ENCODE results near the gene ACSF2. TPM values are rescaled to one million over a fixed set of nuclear protein-coding genes. Genes with fewer than 3 reads are reported as not detected.
A peak's percentile ranks its signal among the peaks of the same experiment; 100 is the strongest.

ACSF2 gene, protein sequence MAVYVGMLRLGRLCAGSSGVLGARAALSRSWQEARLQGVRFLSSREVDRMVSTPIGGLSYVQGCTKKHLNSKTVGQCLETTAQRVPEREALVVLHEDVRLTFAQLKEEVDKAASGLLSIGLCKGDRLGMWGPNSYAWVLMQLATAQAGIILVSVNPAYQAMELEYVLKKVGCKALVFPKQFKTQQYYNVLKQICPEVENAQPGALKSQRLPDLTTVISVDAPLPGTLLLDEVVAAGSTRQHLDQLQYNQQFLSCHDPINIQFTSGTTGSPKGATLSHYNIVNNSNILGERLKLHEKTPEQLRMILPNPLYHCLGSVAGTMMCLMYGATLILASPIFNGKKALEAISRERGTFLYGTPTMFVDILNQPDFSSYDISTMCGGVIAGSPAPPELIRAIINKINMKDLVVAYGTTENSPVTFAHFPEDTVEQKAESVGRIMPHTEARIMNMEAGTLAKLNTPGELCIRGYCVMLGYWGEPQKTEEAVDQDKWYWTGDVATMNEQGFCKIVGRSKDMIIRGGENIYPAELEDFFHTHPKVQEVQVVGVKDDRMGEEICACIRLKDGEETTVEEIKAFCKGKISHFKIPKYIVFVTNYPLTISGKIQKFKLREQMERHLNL
- polyA plus RNA-seq (2012; ENCODE audit: missing spikeins) = 22.5 TPM

DNA sequence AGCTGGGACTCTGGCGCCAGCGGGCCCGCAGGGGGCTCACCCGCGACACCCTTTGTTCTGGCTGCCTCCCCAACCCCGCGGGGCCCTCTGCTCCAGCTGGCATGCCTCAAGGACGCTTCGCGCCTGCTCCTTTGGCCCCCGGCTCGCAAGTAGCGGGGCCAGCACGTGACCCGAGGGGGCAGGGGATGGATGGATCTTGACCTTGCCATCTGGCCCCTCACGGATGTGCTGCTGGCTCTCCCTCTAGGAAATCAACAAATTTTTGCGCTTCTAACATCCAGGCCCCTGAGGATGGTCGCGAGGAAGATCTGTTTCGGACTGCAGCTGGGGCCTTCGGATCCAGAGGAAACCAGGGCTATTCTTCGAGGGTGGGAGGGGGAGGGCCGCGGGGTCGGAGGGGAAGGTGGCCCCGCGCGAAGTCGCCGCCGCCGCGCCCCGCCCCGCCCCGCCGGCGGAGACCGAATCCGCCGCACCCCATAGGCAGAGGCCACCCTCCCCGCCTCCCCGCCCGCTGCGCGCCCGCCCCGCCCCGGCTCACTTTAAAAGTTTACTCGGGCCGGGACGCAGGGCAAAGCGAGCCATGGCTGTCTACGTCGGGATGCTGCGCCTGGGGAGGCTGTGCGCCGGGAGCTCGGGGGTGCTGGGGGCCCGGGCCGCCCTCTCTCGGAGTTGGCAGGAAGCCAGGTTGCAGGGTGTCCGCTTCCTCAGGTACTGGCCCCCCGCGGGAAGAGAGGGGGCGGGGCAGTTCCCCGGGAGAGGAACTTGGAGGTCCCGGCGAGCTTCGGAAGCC, at the start of gene ACSF2:
Gene ACSF2, plus strand, starts transcription at position 537 of the 790 bp plus-strand sequence. Its CDS starts 44 bp downstream, at position 581.
- FAIRE-seq = peak; percentile 67
- peak; percentile 86 for DNase-seq (ENCODE audit: insufficient read length)
- peak; percentile 30; the same call in 1 of the 2 replicates for TF ChIP-seq POLR2A (IDR thresholded peaks at IDR 0.05; ENCODE audit: low read depth, low read length)
- TF ChIP-seq POLR2AphosphoS5 (IDR thresholded peaks at IDR 0.05; ENCODE audit: low read depth, low read length) = no peak

DNA sequence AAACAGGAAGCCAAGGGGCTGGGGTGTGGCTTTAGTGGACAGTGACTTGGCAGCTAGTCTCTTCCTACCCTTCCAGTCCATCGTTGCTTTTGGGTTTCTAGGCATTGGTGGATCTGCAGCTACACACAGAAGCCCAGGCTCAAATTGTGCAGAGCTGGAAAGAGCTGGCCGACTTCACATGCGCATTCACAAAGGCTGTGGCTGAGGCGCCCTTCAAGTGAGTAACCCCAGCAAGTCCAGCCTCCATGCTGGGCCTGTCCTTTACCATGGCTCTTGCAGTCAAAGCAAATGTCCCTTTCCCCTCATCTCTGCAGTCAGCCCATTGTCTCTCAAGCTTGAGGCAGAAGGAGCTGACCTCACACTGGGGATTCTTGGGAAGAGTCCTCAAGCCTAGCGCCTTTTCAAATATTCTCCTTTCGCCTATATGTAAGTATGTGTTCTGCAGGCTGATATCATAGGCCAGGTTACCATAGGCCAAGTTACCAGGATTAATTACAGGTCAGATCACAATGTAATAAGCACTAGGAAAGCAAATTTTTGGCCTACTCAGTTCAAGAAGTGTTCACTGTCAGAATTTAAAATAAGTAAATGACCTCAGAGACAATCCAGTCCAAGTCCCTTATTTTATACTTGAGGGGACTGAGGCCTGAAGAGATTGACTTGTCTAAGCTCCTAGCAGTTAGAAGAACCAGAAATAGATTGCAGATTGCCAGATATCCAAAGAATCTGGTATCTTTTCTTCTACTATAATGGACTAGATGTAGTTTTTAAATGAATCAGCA, 46.5 kb upstream of the ACSF2 start:
- TF ChIP-seq TAF1 (IDR thresholded peaks at IDR 0.05; ENCODE audit: borderline replicate concordance, low read depth, low read length) = no peak
- TF ChIP-seq POLR2AphosphoS5 (IDR thresholded peaks at IDR 0.05; ENCODE audit: low read depth, low read length) = no peak
- no peak for TF ChIP-seq POLR2A (IDR thresholded peaks at IDR 0.05; ENCODE audit: low read depth, low read length)
- DNase-seq (ENCODE audit: insufficient read length) (no peak), FAIRE-seq (no peak)

DNA sequence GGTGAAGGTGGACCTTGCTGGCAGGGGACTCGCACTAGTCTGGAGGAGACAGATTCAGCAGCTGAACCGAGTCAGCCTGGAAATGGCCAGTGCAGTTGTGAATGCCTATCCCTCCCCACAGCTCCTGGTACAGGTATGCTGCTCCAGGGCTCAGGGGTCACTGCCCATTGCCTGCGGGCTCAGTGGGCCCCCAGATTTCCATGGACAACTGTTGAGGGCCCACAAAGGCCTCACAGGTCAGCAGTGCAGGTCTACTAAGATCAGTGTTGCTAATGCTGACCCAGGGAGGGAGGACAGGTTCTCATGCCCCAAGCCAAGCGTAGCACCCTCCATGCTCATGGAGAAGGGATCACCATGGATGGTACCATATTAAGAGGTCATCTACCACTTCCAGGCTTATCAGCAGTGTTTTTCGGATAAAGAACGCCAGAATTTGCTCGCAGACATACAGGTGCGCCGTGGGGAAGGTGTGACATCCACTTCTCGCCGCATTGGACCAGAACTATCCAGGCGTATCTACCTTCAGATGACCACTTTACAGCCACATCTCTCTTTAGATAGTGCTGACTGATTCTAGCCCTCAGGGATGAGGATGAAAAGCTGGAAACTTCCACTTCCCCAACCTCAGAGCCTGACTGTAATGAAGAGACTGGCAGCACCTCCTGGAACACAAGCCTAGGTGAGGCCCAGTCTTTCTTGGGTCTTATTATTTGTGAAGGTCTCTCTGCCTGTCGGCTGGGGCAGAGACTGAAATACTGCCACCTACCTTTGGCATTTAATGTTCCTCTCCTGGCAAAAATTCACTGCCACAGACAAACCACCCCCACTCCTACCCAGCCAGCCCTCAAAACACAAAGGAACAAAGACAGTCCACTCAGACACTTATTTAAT, 45.4 kb upstream of the ACSF2 start:
- TF ChIP-seq POLR2AphosphoS5 (IDR thresholded peaks at IDR 0.05; ENCODE audit: low read depth, low read length) (peak; percentile 61; the same call in 1 of the 2 replicates), TAF1 (IDR thresholded peaks at IDR 0.05; ENCODE audit: borderline replicate concordance, low read depth, low read length) (no peak), POLR2A (IDR thresholded peaks at IDR 0.05; ENCODE audit: low read depth, low read length) (peak; percentile 40; the same call in 1 of the 2 replicates)
- DNase-seq (ENCODE audit: insufficient read length) = no peak
- no peak for FAIRE-seq

DNA sequence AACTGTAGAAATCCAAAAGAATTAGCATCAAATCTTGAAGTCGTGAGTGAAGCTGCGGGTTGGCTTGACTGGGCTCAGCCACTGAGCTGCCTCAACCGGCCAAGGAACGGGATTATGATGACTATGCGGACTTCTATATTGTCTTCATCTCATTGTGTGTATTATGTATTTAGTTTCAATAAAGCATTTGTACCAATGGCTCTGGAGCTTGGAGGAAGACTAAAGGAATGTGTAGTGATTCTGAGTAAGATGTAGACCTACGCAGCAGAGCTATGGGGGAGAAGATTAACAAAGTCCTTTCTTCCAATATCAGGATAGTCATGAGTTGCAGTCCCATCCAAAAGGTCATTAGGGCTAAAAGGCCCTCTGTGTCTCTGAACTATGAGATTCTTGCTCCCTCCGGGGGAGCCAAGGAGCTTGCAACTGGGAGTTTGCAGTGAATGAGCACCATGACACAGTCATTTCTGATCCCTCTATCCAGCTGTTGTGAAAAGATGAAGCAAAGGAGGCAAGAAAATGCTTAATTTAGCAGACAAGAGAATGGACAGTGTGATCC, 44.7 kb upstream of the ACSF2 start:
- no peak for DNase-seq (ENCODE audit: insufficient read length)
- no peak; the same call in 1 of the 2 replicates for TF ChIP-seq POLR2AphosphoS5 (IDR thresholded peaks at IDR 0.05; ENCODE audit: low read depth, low read length)
- TF ChIP-seq POLR2A (IDR thresholded peaks at IDR 0.05; ENCODE audit: low read depth, low read length) = no peak; the same call in 1 of the 2 replicates
- FAIRE-seq = no peak

DNA sequence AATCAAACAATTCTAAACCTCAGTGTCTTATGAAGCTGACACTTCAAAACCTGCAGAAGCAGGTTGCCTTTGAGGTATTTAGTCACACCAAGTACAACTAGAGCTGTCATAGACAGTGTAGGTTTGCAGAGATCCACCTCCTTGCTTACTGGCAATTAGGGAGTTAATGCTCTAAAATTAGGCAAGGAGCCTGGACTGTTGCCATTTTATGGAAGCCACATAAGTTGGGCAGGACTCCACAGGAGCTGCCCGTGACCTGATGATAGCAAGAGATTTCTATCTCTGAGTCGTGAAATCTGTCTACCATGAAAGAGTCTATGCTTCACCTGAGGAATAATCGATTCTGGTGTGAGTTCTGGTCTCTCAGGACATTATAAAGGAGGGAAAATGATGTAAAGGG, 44.1 kb upstream of the ACSF2 start:
- no peak for TF ChIP-seq POLR2AphosphoS5 (IDR thresholded peaks at IDR 0.05; ENCODE audit: low read depth, low read length)
- TF ChIP-seq POLR2A (IDR thresholded peaks at IDR 0.05; ENCODE audit: low read depth, low read length) = no peak
- no peak for TF ChIP-seq TAF1 (IDR thresholded peaks at IDR 0.05; ENCODE audit: borderline replicate concordance, low read depth, low read length)
- FAIRE-seq (no peak), DNase-seq (ENCODE audit: insufficient read length) (no peak)

DNA sequence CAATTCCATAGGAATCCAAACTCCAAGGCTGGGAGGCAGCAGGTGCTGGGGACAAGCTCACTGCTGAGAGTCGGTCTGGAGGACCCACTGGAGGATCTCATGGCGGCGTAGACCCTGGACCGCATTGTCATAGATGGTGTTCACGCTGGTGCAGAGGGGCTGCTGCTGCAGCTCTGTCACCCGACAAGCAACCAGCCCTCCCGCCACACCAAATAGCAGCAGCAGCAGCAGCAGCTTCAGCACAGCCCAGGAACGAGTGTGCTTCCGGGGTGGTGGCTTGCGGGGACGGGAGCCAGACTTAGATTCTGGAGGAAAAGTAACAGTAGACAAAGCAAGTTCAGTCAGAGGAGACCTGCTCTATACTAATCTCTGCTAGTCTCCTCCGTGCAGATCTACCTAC, 43.1 kb upstream of the ACSF2 start:
- DNase-seq (ENCODE audit: insufficient read length) (no peak), FAIRE-seq (no peak)
- TF ChIP-seq TAF1 (IDR thresholded peaks at IDR 0.05; ENCODE audit: borderline replicate concordance, low read depth, low read length) (no peak), POLR2A (IDR thresholded peaks at IDR 0.05; ENCODE audit: low read depth, low read length) (no peak), POLR2AphosphoS5 (IDR thresholded peaks at IDR 0.05; ENCODE audit: low read depth, low read length) (no peak)

DNA sequence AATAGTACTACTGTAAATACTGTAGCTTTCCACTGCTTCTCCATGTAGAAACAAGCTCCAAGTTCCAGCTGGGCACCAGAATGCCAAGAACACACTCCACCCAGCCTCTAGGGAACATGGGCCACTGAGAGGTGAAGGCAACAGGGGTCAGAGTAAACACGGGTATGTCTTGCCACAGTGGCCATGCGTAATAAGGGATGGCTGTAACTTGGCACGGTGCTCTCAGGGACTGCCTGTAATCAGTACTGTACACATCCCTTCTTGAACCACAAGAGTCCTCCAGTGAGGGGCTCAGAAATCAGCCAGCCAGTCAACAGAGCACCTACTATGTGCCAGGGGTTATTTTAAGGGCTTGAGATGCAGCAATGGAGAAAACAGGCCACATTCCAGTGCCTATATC, 39.5 kb upstream of the ACSF2 start:
- DNase-seq (ENCODE audit: insufficient read length) (no peak), FAIRE-seq (no peak)
- TF ChIP-seq POLR2A (IDR thresholded peaks at IDR 0.05; ENCODE audit: low read depth, low read length) (no peak), POLR2AphosphoS5 (IDR thresholded peaks at IDR 0.05; ENCODE audit: low read depth, low read length) (no peak), TAF1 (IDR thresholded peaks at IDR 0.05; ENCODE audit: borderline replicate concordance, low read depth, low read length) (no peak)

DNA sequence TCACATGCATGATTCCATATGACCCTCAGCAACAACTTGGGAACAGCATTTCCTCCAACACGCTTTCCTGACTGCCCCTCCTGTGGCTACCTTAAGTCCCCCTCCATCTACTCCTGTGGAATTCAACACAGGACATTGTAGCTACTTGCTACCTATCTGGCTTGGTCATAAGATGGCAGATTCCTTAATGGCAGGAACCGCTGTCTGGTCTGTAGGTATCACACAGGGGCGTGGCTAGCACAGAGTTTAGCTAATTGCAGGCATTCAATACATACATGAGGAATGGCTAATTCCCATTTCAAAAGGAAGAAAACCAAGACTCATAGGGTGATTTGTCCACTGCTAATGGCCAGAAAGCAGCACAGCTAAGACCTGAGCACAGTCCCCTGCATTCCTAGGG, 37.3 kb upstream of the ACSF2 start:
- no peak for DNase-seq (ENCODE audit: insufficient read length)
- TF ChIP-seq POLR2AphosphoS5 (IDR thresholded peaks at IDR 0.05; ENCODE audit: low read depth, low read length) (no peak), POLR2A (IDR thresholded peaks at IDR 0.05; ENCODE audit: low read depth, low read length) (no peak; the same call in 1 of the 2 replicates), TAF1 (IDR thresholded peaks at IDR 0.05; ENCODE audit: borderline replicate concordance, low read depth, low read length) (no peak)
- FAIRE-seq = no peak

DNA sequence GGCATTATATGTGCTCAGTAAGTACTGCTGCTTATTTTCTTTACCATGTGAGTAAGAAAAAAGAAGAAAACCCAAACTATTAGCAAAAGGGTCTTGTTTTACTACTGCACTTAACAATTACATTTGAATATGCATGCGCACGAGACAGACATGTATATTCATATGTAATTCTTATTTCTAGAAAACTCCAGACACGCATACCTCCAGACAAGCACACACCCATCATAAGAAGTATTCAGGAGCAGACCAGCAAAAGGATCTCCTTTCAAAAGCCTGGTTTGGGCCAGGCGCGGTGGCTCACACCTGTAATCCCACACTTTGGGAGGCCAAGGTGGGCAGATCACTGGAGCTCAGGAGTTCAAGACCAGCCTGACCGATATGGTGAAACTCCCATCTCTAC, 36.5 kb upstream of the ACSF2 start:
- no peak for TF ChIP-seq POLR2A (IDR thresholded peaks at IDR 0.05; ENCODE audit: low read depth, low read length)
- no peak for TF ChIP-seq POLR2AphosphoS5 (IDR thresholded peaks at IDR 0.05; ENCODE audit: low read depth, low read length)
- no peak for TF ChIP-seq TAF1 (IDR thresholded peaks at IDR 0.05; ENCODE audit: borderline replicate concordance, low read depth, low read length)
- DNase-seq (ENCODE audit: insufficient read length) (no peak), FAIRE-seq (no peak)

DNA sequence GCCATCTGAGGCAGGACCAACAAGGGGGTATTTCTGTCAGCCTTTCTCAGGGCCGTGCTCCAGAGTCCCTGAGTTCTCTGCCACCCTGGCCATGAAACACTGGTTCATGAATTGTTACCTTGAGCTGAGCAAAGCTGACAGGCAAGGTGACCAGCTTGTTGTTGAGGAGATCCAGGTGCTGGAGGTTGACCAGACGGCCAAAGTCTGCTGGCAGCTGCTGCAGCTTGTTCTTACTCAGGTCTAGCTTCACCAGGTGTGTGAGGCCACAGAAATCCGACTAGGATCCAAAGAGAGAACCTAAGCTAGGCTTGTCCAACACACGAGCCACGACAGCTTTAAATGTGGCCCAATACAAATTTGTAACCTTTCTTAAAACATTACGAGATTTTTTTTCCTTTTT, 33.4 kb upstream of the ACSF2 start:
- FAIRE-seq = no peak
- no peak for DNase-seq (ENCODE audit: insufficient read length)
- no peak for TF ChIP-seq POLR2AphosphoS5 (IDR thresholded peaks at IDR 0.05; ENCODE audit: low read depth, low read length)
- no peak for TF ChIP-seq TAF1 (IDR thresholded peaks at IDR 0.05; ENCODE audit: borderline replicate concordance, low read depth, low read length)
- no peak for TF ChIP-seq POLR2A (IDR thresholded peaks at IDR 0.05; ENCODE audit: low read depth, low read length)

All from GM12892 (cell line).